CD4-positive, alpha-beta T cell (primary cell): ENCODE results near the gene RBMS1. TPM values are rescaled to one million over a fixed set of nuclear protein-coding genes. Genes with fewer than 3 reads are reported as not detected.

Source experiments
- ATAC-seq: fragments of 200-7000 bp; cut with Tn5 transposase; one replicate; pipeline ENCODE4 v1.10.0; 2022; ENCODE audit warnings: mild to moderate bottlenecking; ENCODE audit not compliant: poor library complexity
- CTCF ChIA-PET: fragments of 350-600 bp; sonication (Branson Sonifier 250); formaldehyde crosslinking; loops from one replicate; lab custom pipeline; 2021; ENCODE audit warnings: antibody characterized with exemption, inconsistent platforms; lab: Charles Lee
- POLR2A ChIA-PET: fragments of 350-600 bp; sonication (Branson Sonifier 250); formaldehyde crosslinking; loops from one replicate; lab custom pipeline; 2021; ENCODE audit warnings: antibody characterized with exemption, inconsistent platforms; lab: Charles Lee
- DNase-seq, 14 experiments: peaks; one replicate each; pipeline ENCODE4 v3.0.0-alpha.2; 2013 to 2020; ENCODE audit warnings: mixed read lengths in 2 of 14
- H3K27ac ChIP-seq, 2 donors: one replicate each; pipeline versions ENCODE4 v1.5.1 to v1.7.0; 2013; ENCODE audit warnings: low read length in 2 of 2, low read depth in 1 of 2, mild to moderate bottlenecking in 1 of 2
- H3K27me3 ChIP-seq, 2 experiments: 1 replicate in 1 of 2; 2 replicates in 1 of 2; pipeline versions ENCODE4 v1.6.1 to v1.7.0; 2013; ENCODE audit warnings: low read length in 2 of 2, control low read depth in 1 of 2, mild to moderate bottlenecking in 1 of 2, moderate library complexity in 1 of 2; ENCODE audit not compliant: insufficient read depth in 2 of 2, control insufficient read depth in 1 of 2
- H3K36me3 ChIP-seq: one replicate; pipeline ENCODE4 v1.6.1; 2013; ENCODE audit warnings: low read length, control low read depth; ENCODE audit not compliant: insufficient read depth
- H3K4me1 ChIP-seq: one replicate; pipeline ENCODE4 v1.6.1; 2013; ENCODE audit warnings: low read length, control low read depth; ENCODE audit not compliant: insufficient read depth
- H3K4me3 ChIP-seq: one replicate; pipeline ENCODE4 v1.5.1; 2013; ENCODE audit warnings: mild to moderate bottlenecking, low read length, moderate library complexity
- H3K9me3 ChIP-seq, 2 experiments: 1 replicate in 1 of 2; 2 replicates in 1 of 2; pipeline versions ENCODE4 v1.6.1 to v1.7.0; 2013; ENCODE audit warnings: low read length in 2 of 2, mild to moderate bottlenecking in 2 of 2, control low read depth in 1 of 2, moderate library complexity in 1 of 2; ENCODE audit not compliant: control insufficient read depth in 1 of 2, insufficient read depth in 1 of 2
- H3K27ac Mint-ChIP-seq: one replicate; pipeline ENCODE4 v1.8.0; 2020; ENCODE audit warnings: mixed read lengths
- H3K27me3 Mint-ChIP-seq: one replicate; pipeline ENCODE4 v1.8.0; 2021; ENCODE audit warnings: mixed read lengths
- H3K36me3 Mint-ChIP-seq: one replicate; pipeline ENCODE4 v1.8.0; 2021; ENCODE audit warnings: low read depth, mixed read lengths
- H3K4me1 Mint-ChIP-seq: one replicate; pipeline ENCODE4 v1.8.0; 2021; ENCODE audit warnings: low read depth, mixed read lengths
- H3K4me3 Mint-ChIP-seq: one replicate; pipeline ENCODE4 v1.8.0; 2020; ENCODE audit warnings: mild to moderate bottlenecking, mixed read lengths
- H3K9me3 Mint-ChIP-seq: one replicate; pipeline ENCODE4 v1.8.0; 2020; ENCODE audit warnings: mixed read lengths
- CTCF ChIP-seq: fragments of 200-600 bp; IDR thresholded peaks from one replicate; pipeline ENCODE4 v1.8.0; 2022; ENCODE audit warnings: antibody characterized with exemption, mild to moderate bottlenecking
- intact Hi-C, 2 experiments: fragments of 100-400 bp; cut with DNase I in 1 of 2; cut with micrococcal nuclease in 1 of 2; formaldehyde crosslinking; loops; one replicate each; pipeline versions ENCODE4 v1.15.1 to v1.9.0; 2023 to 2025; cut with DNase I, micrococcal nuclease
- total RNA-seq, 174 experiments: library from RNA in 2 of 174; stranded (reverse) in 2 of 174; gene quantifications; one replicate each; pipeline ENCODE4 v1.2.3 and lab custom pipeline; 2021 to 2026

Gene RBMS1
- total RNA-seq, 2 experiments from 2014 or later: 88.6 to 90.3 TPM

- peaks cover 10% of the 10 kb centered on the region for H3K36me3 Mint-ChIP-seq
- H3K4me3 ChIP-seq: peak overlapping the region; percentile 66
- CTCF ChIA-PET: interaction anchor here (1.1 kb wide), 1 partner anchor 66 kb away, joined by 3 read pairs; no protein-coding TSS in a partner anchor
- no peaks in the 10 kb centered on the region for H3K9me3 Mint-ChIP-seq
- peaks cover 50% of the 10 kb centered on the region for H3K4me1 Mint-ChIP-seq
- no peak for DNase-seq
- no peaks in the 10 kb centered on the region for H3K36me3 ChIP-seq
- peak overlapping the region; percentile 88 for H3K4me3 Mint-ChIP-seq
- H3K9me3 ChIP-seq: no peaks in the 10 kb centered on the region
- no peak overlapping the region for H3K27ac ChIP-seq
- ATAC-seq: no peak
- peak overlapping the region; percentile 43 for H3K27ac Mint-ChIP-seq
- TF ChIP-seq CTCF: no peak
- intact Hi-C loops: loop anchor here (5.0 kb wide), 3 partner anchors 87 to 782 kb away; partner anchors contain the start of genes LY75 (in 1 of the 2) and MARCHF7 (in 1 of the 2)
- H3K27me3 Mint-ChIP-seq: no peaks in the 10 kb centered on the region
- peaks cover 12% of the 10 kb centered on the region for H3K4me1 ChIP-seq
- no peaks in the 10 kb centered on the region for H3K27me3 ChIP-seq
- POLR2A ChIA-PET: interaction anchor here (1.2 to 3.3 kb wide), 2 partner anchors 66 to 87 kb away, joined by 3 to 18 read pairs; no protein-coding TSS in a partner anchor
Observed at GRCh38 chr2:160494201-160494644, 616 bp upstream of the RBMS1 start.

- intact Hi-C loops: loop anchor here (1.0 to 5.0 kb wide), 7 partner anchors 10 to 780 kb away; partner anchors contain the start of genes LY75 (in 1 of the 2) and MARCHF7 (in 1 of the 2)
- ChIA-PET POLR2A (interaction anchor here (0.6 to 3.3 kb wide), 14 partner anchors 8 to 117 kb away, joined by 3 to 18 read pairs (median 4); no protein-coding TSS in a partner anchor), CTCF (interaction anchor here (1.1 to 1.4 kb wide), 2 partner anchors 63 to 138 kb away, joined by 3 to 4 read pairs; no protein-coding TSS in a partner anchor)
- H3K4me1 Mint-ChIP-seq: peaks cover 66% of the 10 kb centered on the region
- Histone ChIP-seq H3K4me3 (peak overlapping the region; percentile 66), H3K36me3 (no peaks in the 10 kb centered on the region), H3K4me1 (peaks cover 18% of the 10 kb centered on the region), H3K9me3 (no peaks in the 10 kb centered on the region), H3K27me3 (no peaks in the 10 kb centered on the region), H3K27ac (peak overlapping the region; percentile 65 to 90)
- peak overlapping the region; percentile 88 for H3K27ac Mint-ChIP-seq
- ATAC-seq (peak; percentile 65), DNase-seq (peak; percentile 26 to 79 (median 49))
- TF ChIP-seq CTCF: no peak
- H3K36me3 Mint-ChIP-seq: peaks cover 10% of the 10 kb centered on the region
- no peaks in the 10 kb centered on the region for H3K9me3 Mint-ChIP-seq
- peak overlapping the region; percentile 98 for H3K4me3 Mint-ChIP-seq
- no peaks in the 10 kb centered on the region for H3K27me3 Mint-ChIP-seq
Observed at GRCh38 chr2:160492401-160493226, 993 bp downstream of the RBMS1 start.

- H3K4me3 ChIP-seq: peak overlapping the region; percentile 66
- H3K27ac ChIP-seq: peak overlapping the region; percentile 65 to 90
Observed at GRCh38 chr2:160491911-160492371, 1.7 kb downstream of the RBMS1 start.

More at GRCh38 chr2:160491911-160492371, 1.7 kb downstream of the RBMS1 start:
- DNase-seq (peak in 3 of 14 experiments; percentile 32 to 39 (median 36)), ATAC-seq (no peak)
- H3K27me3 Mint-ChIP-seq: no peaks in the 10 kb centered on the region
- Histone ChIP-seq H3K9me3 (no peaks in the 10 kb centered on the region), H3K36me3 (no peaks in the 10 kb centered on the region), H3K4me1 (peaks cover 18% of the 10 kb centered on the region), H3K27me3 (no peaks in the 10 kb centered on the region)
- intact Hi-C loops: loop anchor here (1.0 to 5.0 kb wide), 7 partner anchors 10 to 780 kb away; partner anchors contain the start of genes LY75 (in 1 of the 2) and MARCHF7 (in 1 of the 2)
- H3K9me3 Mint-ChIP-seq: no peaks in the 10 kb centered on the region
- H3K4me1 Mint-ChIP-seq: peaks cover 73% of the 10 kb centered on the region
- TF ChIP-seq CTCF: no peak
- ChIA-PET CTCF (interaction anchor here (1.4 kb wide), 1 partner anchor 63 kb away, joined by 4 read pairs; no protein-coding TSS in a partner anchor), POLR2A (interaction anchor here (0.9 to 3.3 kb wide), 10 partner anchors 9 to 116 kb away, joined by 3 to 18 read pairs (median 4); no protein-coding TSS in a partner anchor)
- H3K4me3 Mint-ChIP-seq: peak overlapping the region; percentile 98
- peak overlapping the region; percentile 88 for H3K27ac Mint-ChIP-seq
- H3K36me3 Mint-ChIP-seq: peaks cover 10% of the 10 kb centered on the region
